Measurements from ENCODE around the gene CCR8. TPM values are rescaled to one million over a fixed set of nuclear protein-coding genes. Genes with fewer than 3 reads are reported as not detected.

CCR8 gene
- total RNA-seq, 2 donors from 2014 or later: not detected

DNA sequence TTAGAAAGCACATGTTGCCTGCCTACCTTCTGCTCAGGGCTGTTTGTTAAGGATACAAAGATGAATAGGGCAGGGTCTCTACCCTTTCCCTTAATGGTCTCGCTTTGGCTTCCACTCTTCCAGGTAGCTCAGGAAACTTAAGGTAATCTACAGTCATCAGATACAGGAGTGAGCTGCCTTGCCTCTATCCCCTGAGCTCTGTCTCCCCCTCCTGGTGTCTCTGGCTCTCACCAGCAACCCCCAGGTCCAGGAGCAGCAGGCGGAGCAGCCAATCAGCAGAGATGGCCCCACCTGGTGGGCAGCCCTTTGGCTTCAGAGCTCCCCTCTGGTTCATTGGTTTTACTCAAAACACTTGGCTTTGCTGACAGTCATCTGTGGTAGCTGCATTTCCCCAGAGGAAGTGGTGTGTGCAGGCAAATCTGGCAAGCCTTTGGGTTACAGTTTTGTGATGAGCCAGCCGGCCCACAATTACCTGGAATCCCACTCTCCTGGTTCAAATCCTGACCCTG, 41.2 kb upstream of the CCR8 start:
- peaks cover 26% of the 10 kb centered on the region for H3K4me1 ChIP-seq
- intact Hi-C loops (cut with DNase I): no loop called here

GRCh38 chr3:39289107-39289506, 40.4 kb upstream of the CCR8 start:
- no peak for ATAC-seq
- TF ChIP-seq, protein P1, sequence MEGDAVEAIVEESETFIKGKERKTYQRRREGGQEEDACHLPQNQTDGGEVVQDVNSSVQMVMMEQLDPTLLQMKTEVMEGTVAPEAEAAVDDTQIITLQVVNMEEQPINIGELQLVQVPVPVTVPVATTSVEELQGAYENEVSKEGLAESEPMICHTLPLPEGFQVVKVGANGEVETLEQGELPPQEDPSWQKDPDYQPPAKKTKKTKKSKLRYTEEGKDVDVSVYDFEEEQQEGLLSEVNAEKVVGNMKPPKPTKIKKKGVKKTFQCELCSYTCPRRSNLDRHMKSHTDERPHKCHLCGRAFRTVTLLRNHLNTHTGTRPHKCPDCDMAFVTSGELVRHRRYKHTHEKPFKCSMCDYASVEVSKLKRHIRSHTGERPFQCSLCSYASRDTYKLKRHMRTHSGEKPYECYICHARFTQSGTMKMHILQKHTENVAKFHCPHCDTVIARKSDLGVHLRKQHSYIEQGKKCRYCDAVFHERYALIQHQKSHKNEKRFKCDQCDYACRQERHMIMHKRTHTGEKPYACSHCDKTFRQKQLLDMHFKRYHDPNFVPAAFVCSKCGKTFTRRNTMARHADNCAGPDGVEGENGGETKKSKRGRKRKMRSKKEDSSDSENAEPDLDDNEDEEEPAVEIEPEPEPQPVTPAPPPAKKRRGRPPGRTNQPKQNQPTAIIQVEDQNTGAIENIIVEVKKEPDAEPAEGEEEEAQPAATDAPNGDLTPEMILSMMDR (IDR thresholded peaks at IDR 0.05): no peak
- TF ChIP-seq POLR2A (IDR thresholded peaks at IDR 0.05): no peak
- no peak overlapping the region for H3K27ac ChIP-seq
- peaks cover 26% of the 10 kb centered on the region for H3K4me1 ChIP-seq
- no peaks in the 10 kb centered on the region for H3K9me3 ChIP-seq
- 71 to 84% methylated on average over 4 of the region's 4 CpGs for whole genome bisulfite sequencing, 2 donors
- intact Hi-C loops (cut with DNase I): no loop called here
- no peak overlapping the region for H3K4me3 ChIP-seq
- DNase-seq: no peak
- H3K27me3 ChIP-seq: no peaks in the 10 kb centered on the region
- no peaks in the 10 kb centered on the region for H3K36me3 ChIP-seq (replicated peaks in 1 of 2; ENCODE audit: insufficient read depth in 1 of 2, low read depth in 2 of 2)

More for the DNA sequence above, 41.2 kb upstream of the CCR8 start:
- DNase-seq: peak; percentile 81 to 87 (median 84)
- Histone ChIP-seq H3K27me3 (no peaks in the 10 kb centered on the region), H3K4me3 (no peak overlapping the region), H3K9me3 (no peaks in the 10 kb centered on the region), H3K27ac (no peak overlapping the region), H3K36me3 (replicated peaks in 1 of 2; ENCODE audit: insufficient read depth in 1 of 2, low read depth in 2 of 2) (no peaks in the 10 kb centered on the region)
- WGBS, 2 donors: 31 to 35% methylated on average over 3 of the region's 3 CpGs
- no peak for TF ChIP-seq POLR2A (IDR thresholded peaks at IDR 0.05)
- TF ChIP-seq, protein P1 (IDR thresholded peaks at IDR 0.05): peak; percentile 79 to 97 (median 92)
- ATAC-seq: peak; percentile 91

GRCh38 chr3:39290255-39290654, 39.3 kb upstream of the CCR8 start:
- ATAC-seq: peak; percentile 39
- H3K4me1 ChIP-seq: peaks cover 26% of the 10 kb centered on the region
- H3K4me3 ChIP-seq: no peak overlapping the region
- no peaks in the 10 kb centered on the region for H3K9me3 ChIP-seq
- TF ChIP-seq, protein P1 (IDR thresholded peaks at IDR 0.05): no peak
- TF ChIP-seq POLR2A (IDR thresholded peaks at IDR 0.05): no peak
- WGBS, 2 donors: 45 to 48% methylated on average over 4 of the region's 4 CpGs
- intact Hi-C loops (cut with DNase I): loop anchor here (5.0 kb wide), 2 partner anchors 103 to 188 kb away; no protein-coding TSS in a partner anchor
- no peaks in the 10 kb centered on the region for H3K27me3 ChIP-seq
- peak overlapping the region in 3 of 4 donors; percentile 27 to 32 (median 29) for H3K27ac ChIP-seq
- no peaks in the 10 kb centered on the region for H3K36me3 ChIP-seq (replicated peaks in 1 of 2; ENCODE audit: insufficient read depth in 1 of 2, low read depth in 2 of 2)
- peak in 1 of 4 donors; percentile 10 for DNase-seq

DNA sequence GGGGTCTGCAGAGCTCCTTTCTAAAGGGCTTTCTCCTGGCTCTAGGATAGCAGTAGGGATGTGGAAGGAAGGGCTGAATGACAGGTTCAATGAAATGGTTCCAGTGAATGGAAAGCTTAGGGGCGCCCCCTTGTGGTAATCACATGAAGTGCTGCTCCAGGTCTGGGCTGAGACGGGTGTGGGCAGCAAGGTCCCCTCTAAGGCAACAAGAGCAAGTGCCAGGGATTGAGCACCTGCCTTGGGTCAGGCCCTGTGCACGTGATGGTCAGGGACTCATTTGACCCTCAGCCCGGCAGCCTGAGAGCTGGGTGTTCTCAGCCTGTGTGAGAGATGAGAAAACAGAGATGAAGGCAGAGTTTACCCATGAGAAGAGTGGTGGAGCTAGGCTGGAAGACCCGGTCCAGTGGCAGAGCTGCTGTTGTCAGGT, 37.6 kb upstream of the CCR8 start:
- Histone ChIP-seq H3K9me3 (no peaks in the 10 kb centered on the region), H3K27ac (no peak overlapping the region), H3K4me3 (no peak overlapping the region), H3K36me3 (replicated peaks in 1 of 2; ENCODE audit: insufficient read depth in 1 of 2, low read depth in 2 of 2) (no peaks in the 10 kb centered on the region), H3K4me1 (peaks cover 25% of the 10 kb centered on the region), H3K27me3 (no peaks in the 10 kb centered on the region)
- peak; percentile 50 for ATAC-seq
- peak; percentile 57 to 73 (median 70) for DNase-seq
- 13 to 26% methylated on average over 5 of the region's 5 CpGs for WGBS, 2 donors
- intact Hi-C loops (cut with DNase I): loop anchor here (5.0 kb wide), 2 partner anchors 105 to 190 kb away; no protein-coding TSS in a partner anchor
- TF ChIP-seq POLR2A (IDR thresholded peaks at IDR 0.05): no peak
- TF ChIP-seq, protein P1 (IDR thresholded peaks at IDR 0.05): peak; percentile 71 to 92 (median 81)

DNA sequence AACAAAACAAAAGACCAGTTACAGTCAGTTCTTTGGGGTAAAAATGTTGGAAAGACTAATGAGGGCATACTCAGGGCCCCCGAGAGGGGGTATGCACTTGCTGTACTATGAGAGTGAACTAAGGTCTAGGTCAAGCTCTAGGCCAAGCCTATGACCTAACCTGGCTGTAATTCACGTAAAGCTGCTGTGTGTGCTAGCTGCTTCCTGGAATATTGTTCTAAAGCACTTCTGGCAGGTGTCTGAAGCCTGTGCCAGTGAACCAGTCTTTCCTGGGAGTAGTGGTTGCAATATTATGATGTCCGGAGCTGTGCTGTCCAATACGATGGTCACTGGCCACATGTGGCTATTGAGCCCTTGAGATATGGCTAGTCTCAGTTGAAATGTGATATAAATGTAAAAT, 36.5 kb upstream of the CCR8 start:
- DNase-seq (no peak), ATAC-seq (no peak)
- H3K36me3 ChIP-seq (replicated peaks in 1 of 2; ENCODE audit: insufficient read depth in 1 of 2, low read depth in 2 of 2): no peaks in the 10 kb centered on the region
- H3K4me3 ChIP-seq: no peak overlapping the region
- peaks cover 20% of the 10 kb centered on the region for H3K4me1 ChIP-seq
- no peak for TF ChIP-seq POLR2A (IDR thresholded peaks at IDR 0.05)
- TF ChIP-seq, protein P1 (IDR thresholded peaks at IDR 0.05): no peak
- H3K9me3 ChIP-seq: no peaks in the 10 kb centered on the region
- intact Hi-C loops (cut with DNase I): loop anchor here (5.0 kb wide), 2 partner anchors 106 to 191 kb away; no protein-coding TSS in a partner anchor
- WGBS, 2 donors: 85 to 92% methylated on average over 4 of the region's 4 CpGs
- H3K27me3 ChIP-seq: no peaks in the 10 kb centered on the region
- H3K27ac ChIP-seq: no peak overlapping the region
